GM12872 (cell line): Measurements from ENCODE around the gene LEPR.

Experiments
- CTCF ChIP-seq: IDR thresholded peaks from 3 replicates; pipeline ENCODE4 v1.5.1; 2011; ENCODE audit warnings: low read depth, mild to moderate bottlenecking, low read length, moderate library complexity; ENCODE audit not compliant: insufficient read depth

Gene LEPR

GRCh38 chr1:65422241-65423203 lies 2.1 kb downstream of the LEPR start:
- TF ChIP-seq CTCF: no peak

- no peak for TF ChIP-seq CTCF
Measured at GRCh38 chr1:65423884-65424572, 3.6 kb downstream of the LEPR start.

- TF ChIP-seq CTCF: no peak
Measured at GRCh38 chr1:65424573-65424889, 4.1 kb downstream of the LEPR start.

- no peak for TF ChIP-seq CTCF
Measured at GRCh38 chr1:65425006-65425405, 4.5 kb downstream of the LEPR start.

- no peak for TF ChIP-seq CTCF
Measured at GRCh38 chr1:65425697-65426096, 5.2 kb downstream of the LEPR start.

- TF ChIP-seq CTCF: no peak
Measured at GRCh38 chr1:65429078-65429477, 8.6 kb downstream of the LEPR start.

- TF ChIP-seq CTCF: no peak
Measured at GRCh38 chr1:65429806-65430205, 9.3 kb downstream of the LEPR start.
